NCI-H524 treated with DMSO at 0.1 percent for 48 hours (cell line): ENCODE data around the gene GPAM.
A peak's percentile ranks its signal among the peaks of the same experiment; 100 is the strongest.
"Not testable (repeated sequence)": the region's sequence is repeated elsewhere in the genome, so short reads cannot be mapped to it uniquely, and the experiment has no call there.

ENCODE experiments used
- DNase-seq: peaks from one replicate; lab custom pipeline; 2025; lab: John Stamatoyannopoulos, UW

GPAM gene, protein sequence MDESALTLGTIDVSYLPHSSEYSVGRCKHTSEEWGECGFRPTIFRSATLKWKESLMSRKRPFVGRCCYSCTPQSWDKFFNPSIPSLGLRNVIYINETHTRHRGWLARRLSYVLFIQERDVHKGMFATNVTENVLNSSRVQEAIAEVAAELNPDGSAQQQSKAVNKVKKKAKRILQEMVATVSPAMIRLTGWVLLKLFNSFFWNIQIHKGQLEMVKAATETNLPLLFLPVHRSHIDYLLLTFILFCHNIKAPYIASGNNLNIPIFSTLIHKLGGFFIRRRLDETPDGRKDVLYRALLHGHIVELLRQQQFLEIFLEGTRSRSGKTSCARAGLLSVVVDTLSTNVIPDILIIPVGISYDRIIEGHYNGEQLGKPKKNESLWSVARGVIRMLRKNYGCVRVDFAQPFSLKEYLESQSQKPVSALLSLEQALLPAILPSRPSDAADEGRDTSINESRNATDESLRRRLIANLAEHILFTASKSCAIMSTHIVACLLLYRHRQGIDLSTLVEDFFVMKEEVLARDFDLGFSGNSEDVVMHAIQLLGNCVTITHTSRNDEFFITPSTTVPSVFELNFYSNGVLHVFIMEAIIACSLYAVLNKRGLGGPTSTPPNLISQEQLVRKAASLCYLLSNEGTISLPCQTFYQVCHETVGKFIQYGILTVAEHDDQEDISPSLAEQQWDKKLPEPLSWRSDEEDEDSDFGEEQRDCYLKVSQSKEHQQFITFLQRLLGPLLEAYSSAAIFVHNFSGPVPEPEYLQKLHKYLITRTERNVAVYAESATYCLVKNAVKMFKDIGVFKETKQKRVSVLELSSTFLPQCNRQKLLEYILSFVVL

DNA sequence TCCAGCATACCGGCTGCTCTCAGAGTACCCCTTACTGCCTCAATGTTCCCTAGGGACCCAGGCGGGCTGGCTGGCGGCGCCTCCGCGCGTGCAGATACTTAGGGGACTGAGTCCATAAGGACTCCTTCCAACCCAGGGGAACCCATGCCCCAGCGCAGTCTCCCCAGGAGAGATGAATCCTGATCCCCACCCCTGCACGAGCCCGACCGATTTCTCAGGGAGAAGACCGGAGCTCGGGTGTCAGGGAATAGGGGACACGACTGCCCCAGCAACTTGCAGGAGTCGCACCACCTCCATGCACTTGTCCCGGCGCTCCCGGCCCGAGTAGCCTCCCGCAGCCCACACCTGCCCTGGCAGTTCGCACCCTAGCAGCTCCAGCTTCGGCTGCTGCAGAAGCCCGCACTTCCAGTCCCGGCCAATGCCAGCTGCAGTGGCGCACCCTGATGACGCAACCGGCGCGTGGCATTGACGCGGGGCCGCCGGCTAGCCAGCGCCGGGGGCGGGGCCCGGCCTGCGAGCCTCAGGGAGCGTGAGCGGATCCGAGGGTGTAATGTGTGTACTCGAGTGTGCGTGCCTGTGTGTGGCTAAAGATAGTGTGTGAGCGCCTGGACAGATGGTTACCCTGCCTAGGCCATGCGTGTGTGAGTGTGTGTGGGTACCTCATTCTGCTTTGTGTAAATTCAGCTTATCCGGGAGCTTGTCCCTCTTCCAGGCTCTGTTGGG is at the start of gene GPAM:
Gene GPAM (minus strand): TSS at position 437 of the 723 bp plus-strand sequence. CDS start 1,981 bp downstream, outside the sequence.
- peak; percentile 1 for DNase-seq

DNA sequence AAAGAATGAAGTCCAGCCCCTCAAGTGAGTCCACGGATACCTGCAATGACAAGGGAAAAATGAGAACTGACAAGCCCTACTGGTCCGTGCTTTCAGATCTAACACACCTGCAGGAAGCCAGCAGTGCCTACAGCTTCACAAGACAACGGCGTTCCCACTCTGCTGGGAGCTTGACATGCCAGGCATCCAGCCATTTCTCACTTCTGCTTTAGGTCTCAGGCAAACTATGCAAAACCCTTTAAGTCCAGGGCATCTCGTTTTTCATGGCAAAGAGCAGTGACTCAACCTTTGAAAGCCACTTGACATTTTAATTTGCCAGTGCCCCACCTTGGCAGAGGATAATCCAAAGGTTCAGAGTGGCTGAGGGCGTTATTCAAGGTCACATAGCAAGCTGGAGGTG is 49.1 kb upstream of the GPAM start:
- DNase-seq: no peak

DNA sequence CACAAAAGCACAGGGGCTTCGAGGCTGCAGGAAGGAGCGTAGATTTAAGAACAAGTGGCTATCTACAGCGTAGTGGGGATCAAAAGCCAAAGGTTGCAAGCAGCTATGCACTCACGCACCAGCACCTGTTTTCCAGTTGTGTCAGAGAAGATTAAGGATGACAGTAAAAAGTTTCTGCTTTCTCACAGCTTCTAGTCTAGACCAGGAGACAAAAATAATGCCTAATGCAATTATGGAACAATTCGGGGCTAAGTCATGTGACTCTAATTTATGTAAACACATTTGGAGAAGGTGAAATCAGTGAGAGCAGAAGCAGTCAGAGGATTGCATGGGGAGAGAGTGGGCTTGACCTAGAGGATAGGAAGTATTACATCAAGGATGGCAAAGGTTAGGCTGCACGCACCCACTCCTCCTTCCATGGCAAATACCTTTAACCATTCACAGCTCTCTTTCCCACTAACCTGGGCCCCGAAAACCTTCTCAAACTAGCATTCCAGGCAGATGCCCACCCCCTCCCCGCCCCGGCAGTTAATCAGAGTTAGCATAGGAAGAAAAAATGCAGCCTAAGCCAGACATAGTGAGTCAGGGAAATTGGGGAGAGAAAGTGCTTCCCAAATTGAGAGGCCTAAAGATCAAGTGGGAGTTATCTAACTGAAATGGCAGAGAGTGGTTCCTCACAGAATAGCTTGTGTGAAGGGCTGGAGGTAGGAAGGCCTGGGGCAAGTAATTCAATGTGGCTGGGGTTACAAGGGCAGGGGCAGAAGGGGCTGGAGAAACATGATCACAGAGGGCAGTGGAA is 48.2 kb upstream of the GPAM start:
- DNase-seq: no peak

DNA sequence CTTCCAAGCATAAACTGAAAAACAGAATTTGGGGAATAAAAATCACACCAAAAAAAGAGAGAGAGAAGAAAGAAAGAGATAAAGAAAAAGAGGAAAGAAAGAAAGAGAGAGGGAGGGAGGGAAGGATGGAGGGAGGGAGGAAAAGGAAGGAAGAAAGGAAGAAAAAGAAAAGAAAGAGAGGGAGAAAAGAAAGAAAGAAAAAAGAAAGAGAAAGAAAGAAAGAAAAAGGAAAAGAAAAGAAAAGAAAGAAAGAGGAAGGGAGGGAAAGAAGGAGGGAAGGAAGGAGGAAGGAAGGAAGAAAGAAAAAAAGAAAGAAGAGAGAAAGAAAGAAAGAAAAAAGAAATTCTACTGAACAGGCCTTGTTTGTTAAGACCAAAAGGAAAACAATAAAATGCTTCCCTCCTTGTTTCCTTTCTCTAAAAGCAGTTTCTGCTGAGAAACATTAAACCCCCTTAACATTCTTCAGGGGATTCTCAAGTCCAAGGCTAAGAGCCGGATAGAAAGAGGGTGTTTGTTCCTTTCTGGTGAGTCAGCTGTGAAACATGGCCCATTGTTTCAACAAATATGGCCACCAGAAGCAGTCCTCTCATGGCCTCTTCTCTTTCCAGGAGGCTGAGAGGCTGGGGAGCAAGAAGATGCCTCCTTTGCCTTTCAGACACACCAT is 46.9 kb upstream of the GPAM start:
- no peak for DNase-seq

DNA sequence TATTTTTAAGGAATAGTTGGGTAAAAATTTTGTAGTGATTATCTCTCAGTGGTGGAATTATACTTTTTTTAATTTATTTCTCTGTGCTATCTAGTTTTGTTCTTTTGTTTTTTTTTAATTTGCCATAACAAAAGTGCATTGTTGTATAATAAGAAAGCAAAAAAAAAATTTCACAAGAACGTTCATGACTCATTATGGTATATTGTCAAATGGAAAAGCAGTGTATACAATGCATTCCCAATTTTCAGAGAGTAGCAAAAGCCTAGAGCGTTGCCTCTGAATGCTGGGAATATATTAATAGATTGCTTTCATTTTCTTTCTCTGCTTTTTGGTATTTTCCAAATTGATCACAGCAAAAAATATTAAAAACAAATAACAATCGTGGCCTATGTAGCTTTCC is 46.3 kb upstream of the GPAM start:
- DNase-seq: no peak

DNA sequence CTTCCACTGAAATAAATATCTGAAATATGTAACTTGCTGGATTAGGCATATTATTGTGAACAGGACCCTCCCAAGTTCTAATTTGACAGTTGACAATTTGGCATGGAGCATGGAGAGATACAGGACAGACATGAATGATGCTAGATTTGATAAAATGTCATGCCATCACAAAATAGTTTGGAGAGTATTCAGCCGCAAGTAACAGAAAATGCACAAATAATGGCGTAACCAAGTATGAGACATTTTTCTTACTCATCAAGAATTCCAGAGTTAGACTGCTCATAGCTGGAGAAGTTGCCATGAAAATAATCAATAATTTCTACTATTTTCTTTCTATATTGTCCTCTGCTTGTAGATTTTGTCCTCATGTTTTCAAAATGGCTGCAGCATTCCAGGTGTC is 45.5 kb upstream of the GPAM start:
- no peak for DNase-seq

DNA sequence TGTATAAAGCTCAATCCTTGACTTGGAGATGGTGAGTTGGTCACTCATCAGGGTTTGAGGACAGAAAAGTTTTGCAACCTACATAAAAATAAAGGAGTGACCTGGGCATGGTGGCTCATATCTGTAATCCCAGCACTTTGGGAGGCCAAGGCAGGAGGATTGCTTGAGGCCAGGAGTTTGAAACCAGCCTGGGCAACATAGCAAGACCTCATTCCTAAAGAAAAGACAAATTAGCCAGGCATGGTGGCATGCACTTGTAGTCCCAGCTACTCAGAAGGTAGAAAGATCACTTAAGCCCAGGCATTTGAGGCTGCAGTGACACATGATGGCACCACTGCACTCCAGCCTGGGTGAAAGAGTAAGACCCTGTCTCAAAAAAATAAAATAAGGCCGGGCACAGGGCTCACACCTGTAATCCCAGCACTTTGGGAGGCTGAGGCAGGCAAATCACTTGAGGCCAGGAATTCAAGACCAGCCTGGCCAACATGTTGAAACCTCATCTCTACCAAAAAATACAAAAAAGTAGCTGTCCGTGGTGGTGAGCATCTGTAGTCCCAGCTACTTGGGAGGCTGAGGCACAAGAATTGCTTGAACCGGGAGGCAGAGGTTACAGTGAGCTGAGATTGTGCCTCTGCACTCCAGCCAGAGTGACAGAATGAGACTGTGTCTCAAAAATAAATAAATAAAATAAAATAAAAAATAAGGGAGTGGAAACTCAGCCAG is 45.0 kb upstream of the GPAM start:
- DNase-seq: not testable (repeated sequence)

DNA sequence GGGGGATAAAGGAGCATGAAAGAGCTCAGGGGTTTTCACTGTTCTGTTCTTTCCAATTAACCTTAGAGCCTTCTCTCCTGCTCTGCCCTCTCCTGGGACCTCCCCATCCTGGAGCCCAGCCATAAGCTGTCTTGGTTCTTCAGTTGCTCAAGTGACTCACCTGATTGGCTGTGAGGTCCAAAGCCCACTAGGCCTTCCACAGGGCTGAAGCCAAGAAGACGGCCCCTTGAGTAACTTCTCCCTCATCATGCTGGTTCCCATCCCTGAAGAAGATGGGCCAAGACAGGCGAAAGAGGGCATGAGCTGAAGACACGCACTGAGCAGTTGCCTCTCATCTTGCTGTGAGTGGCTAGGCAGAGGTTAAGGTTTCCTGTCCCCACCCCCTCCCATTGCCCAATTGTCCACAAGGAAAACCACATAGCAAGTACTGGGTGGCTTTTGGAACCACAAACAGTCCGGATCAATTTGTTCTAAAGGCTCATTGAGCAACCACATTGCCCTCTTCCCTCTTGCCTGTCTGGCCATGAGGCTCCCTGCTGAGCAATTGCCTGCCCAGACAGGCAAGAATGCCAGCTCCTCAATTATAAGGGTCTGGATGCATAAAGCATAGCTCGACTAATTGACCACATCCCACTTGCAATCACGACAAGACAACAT is 43.9 kb upstream of the GPAM start:
- DNase-seq: no peak

DNA sequence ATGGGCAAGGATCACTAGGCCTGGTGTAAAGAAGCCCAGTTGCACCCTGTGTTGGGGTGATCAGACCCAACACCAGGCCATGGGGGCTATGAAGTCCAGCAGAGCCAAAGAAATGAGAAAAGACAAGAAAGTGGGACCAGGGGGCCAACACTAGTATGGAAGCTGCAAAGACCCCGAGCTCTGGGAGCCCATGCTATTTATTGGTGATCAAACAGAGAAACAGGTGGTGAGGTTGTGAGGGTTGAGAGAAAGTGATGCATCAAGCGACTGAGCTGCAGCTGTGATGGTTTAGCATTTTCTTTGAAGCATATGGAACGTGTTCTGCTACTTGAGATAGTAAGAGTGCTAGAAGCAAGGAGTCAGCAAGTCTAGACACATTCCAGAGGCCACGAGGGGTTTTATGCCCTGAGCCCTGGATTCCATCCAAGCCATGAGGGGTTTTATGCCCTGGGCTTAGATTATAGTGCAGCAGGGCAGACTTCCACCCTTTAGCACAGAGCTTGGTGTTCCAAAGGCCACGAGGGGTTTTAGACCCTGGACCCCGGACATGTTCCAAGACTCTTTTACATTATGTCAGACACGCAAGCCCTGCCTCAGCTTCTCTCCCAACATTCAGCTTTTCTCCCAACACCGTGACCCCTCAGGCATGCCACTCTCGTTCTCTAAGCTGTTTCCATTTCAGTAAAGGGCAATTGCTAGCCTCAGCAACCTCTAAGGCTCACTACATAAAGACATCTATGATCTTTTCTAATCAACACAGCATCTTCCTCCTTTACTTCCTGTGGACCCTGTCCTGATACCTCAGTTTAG is 43.1 kb upstream of the GPAM start:
- DNase-seq: no peak

DNA sequence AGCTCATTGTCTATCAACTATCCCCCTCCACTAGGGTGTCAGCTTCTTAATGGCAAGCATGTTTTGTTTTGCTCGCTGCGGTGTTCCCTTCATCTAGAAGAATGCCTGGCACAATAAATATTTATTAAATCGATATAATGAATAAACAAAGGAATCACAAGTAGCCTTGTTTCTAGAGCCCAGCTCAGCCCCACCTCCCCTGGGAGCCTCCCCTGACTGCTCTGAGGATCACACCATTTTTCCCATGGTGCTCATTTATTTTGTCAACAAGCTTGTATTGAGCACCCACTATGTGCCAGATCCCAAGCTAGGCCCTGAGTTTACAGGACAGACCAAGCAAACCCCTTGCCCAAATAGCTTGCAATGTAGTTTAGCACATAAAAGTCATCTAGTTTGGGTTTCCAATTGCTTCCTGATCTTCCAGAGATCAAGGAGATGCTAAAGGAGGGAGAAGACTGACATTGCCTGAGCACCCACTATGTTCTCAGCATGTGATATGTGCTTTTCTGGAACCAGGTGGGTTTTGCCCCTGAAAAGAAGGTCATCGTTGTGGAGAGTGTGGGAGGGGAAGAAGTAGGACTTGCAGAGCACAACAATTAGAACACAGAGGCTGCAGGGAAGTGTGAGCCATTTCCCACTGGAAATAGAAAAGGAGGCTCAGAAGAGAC is 42.3 kb upstream of the GPAM start:
- DNase-seq: no peak

DNA sequence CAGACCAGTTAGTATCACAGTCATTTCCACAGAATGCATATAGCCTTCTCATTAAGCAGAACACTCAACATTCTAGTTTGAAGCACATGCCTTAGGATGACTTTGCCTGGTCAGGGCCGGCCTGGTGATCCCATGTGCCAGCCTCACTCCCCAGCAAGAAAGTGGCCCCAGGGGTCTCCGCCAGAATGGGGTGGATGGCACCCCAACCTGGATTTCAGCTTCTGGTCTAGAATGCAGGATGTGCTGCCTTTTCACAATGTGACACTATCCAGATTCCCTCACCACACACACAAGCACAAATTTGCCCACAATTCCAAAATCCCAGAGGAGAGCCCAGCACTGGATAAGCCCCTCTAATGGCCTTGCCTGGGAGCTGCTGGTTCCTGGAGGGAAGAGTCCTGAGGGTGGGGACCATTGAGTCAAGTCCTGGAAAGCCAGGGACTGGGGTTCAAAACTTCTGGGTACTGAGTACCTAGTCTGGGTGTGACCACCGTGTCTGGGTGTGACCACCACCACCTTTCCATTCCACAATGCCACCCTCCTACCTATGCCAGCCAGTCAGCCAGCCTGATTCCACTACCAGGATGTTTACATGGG is 41.5 kb upstream of the GPAM start:
- no peak for DNase-seq

DNA sequence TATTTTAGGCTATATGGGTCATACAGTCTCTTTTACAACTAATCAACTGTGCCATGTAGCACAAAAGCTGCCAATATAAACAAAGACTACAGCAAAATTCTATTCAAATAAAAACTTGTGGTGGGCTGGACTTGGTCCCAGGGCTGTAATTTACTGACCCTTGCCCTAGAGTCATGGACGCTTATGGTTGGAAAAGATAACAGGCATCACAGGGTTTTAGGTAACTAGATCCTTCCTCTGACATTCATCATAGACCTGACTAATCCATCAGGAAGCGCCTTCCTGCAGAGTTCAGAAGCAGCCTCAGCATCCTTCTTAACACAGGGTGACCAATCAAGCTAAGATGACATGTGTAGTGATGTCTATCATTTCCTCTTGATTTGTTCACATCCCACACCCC is 40.2 kb upstream of the GPAM start:
- DNase-seq: no peak

DNA sequence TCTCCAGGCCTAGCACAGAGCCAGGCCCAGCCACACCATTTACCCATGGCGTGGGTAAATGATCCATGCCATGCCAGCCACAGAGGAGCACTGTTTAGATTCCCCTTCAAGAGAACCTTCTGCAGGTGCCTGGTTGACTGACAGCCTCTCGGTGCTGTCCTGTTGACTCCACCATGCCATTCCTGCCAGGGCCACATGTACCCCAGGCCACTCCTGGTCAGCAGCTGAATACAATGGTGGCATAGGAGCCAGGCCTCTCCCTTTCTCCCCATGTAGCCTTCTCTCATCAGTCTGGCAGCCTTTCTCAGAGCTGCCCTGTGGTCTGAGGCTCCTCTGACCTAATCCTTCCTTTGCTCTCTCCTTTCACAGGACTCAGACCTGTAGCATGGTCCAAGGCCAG is 39.2 kb upstream of the GPAM start:
- DNase-seq: no peak

DNA sequence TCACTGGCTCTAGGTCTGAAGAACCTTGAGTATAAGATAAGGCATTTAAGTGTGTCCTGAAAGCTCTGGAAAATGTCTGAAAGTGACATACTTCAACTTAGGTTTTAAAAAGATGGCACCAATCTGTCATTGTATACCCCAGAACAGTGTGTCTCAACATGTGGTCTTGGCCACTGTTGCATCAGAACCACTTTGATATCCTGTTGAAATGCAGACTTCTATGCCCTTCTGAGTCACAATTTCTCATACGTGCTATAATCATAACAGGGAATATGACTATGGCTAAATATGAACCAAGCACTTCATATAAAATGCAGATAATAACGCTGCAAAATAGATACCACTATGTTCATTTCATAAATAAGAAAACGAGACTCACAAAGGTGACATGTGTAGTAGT is 38.0 kb upstream of the GPAM start:
- DNase-seq: no peak

DNA sequence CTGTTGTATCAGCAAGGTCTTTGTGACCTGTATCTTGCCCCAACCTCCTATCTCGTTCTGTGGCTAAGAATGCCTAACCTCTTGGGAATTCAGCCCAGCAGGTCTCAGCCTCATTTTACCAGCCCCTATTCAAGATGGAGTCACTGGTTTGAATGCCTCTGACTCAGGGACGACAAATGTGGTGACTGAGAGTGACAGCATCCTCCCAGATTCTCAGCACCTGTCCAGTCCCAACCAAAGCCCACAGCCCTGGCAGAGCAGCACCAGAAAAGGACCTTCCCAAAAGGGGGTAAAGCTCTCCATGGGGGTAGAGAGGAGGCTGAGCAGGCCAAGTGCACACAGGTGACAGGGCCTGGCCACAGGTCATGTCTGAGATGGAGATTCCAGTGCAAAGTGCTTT is 35.4 kb upstream of the GPAM start:
- DNase-seq: no peak

DNA sequence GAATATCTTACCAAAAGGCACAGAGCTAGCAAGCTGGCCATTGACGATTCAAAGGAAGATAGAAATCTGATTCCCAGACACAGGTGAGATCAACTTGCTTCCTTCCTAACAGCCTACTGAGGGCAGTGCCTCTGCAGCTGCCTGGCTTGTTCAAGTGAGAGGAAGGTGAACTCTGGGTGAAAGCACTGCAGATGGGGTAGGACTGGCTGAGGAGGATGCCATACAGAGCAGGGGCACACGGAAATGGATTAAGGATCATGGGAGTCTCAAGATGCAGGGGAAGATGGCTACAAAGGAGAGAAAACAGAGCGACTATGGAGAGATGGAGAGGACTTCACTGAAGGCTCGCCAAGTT is 34.4 kb upstream of the GPAM start:
- DNase-seq: no peak

DNA sequence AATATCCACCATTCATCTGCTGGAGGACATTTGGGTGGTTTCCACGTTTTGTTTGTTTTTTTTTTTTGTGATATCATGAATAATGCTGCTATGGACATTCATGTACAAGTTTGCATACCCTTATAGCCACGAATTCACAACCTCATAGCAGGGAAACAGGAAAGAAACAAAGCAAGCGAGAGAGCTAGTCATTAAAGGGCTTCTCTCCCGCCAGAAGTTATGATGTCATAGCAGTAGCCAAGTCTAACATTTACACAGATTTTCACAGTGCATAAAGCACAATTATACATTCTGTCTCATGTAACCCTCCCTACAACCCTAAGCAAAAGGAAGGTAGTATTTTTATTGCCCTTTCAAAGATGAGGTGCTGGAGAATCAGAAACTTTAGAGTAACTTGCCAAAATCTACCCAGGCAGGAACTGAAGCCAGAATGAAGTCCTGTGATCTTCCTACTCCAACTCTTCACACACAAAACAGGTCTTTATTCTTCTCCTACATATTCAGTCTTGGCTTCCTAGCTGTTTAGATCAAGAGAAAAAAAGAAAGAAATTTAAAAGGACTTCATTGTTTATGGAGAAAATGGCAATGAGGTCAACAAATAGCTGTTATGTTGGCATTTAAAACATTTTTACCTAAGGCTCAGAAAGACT is 33.9 kb upstream of the GPAM start:
- no peak for DNase-seq

DNA sequence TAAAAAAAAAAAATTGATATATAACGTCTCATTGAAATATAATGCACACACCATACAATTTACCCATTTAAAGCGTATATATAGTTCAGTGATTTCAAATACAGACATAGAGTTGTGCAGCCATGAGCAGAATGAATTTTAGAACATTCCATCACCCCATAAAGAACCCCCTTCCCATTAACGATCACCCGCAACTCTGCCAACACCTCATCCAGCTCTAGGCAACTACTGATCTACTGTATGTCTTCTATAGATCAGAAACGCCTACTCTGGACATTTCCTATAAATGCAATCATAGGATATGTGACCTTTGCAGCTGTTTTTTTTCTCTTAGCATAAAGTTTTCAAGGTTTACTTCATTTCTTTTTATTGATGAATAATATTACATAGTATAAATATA is 33.4 kb upstream of the GPAM start:
- no peak for DNase-seq
